Panc1 (cell line): Measurements from ENCODE around the gene SEC24A. TPM values are rescaled to one million over a fixed set of nuclear protein-coding genes. Genes with fewer than 3 reads are reported as not detected.

ENCODE experiments used
- ATAC-seq: fragments of 200-7000 bp; cut with Tn5 transposase; 2 replicates; pipeline ENCODE4 v1.9.1; 2020; ENCODE audit warnings: mild to moderate bottlenecking, moderate library complexity
- BruUV-seq: library from RNA; stranded (reverse); fragments of 400-500 nt; replicated peaks from 2 replicates; lab custom pipeline; 2021; lab: Mats Ljungman, UMichigan
- CTCF ChIA-PET: fragments of 300-600 bp; sonication (Branson Sonifier 250); formaldehyde crosslinking; loops from one replicate; lab custom pipeline; 2022; ENCODE audit warnings: antibody characterized with exemption; lab: Charles Lee
- POLR2A ChIA-PET: fragments of 300-600 bp; sonication (Branson Sonifier 250); formaldehyde crosslinking; loops from one replicate; lab custom pipeline; 2022; ENCODE audit warnings: antibody characterized with exemption; lab: Charles Lee
- DNase-seq: peaks from one replicate; pipeline ENCODE4 v3.0.0-alpha.2; 2010; ENCODE audit warnings: low read depth, low spot score
- H3K27ac ChIP-seq: 2 replicates; pipeline ENCODE4 v1.5.1; 2011; ENCODE audit warnings: mild to moderate bottlenecking, low read length, inconsistent platforms
- H3K27me3 ChIP-seq: fragments of 200-500 bp; sonication (Bioruptor generic); 2 replicates; pipeline ENCODE4 v1.6.0; 2014; ENCODE audit warnings: low read length, inconsistent platforms; ENCODE audit not compliant: control insufficient read depth, insufficient read depth
- H3K36me3 ChIP-seq: fragments of 200-500 bp; sonication (Bioruptor generic); 2 replicates; pipeline ENCODE4 v1.5.1; 2014; ENCODE audit warnings: inconsistent platforms, mild to moderate bottlenecking, low read length, moderate library complexity; ENCODE audit not compliant: control insufficient read depth, insufficient read depth
- H3K4me1 ChIP-seq: 2 replicates; pipeline ENCODE4 v1.5.1; 2011; ENCODE audit warnings: inconsistent platforms, mild to moderate bottlenecking, low read length, moderate library complexity; ENCODE audit not compliant: control insufficient read depth, insufficient read depth
- H3K4me3 ChIP-seq, 2 experiments: 2 replicates each; pipeline ENCODE4 v1.5.1; 2011 to 2012; ENCODE audit warnings: low read depth in 2 of 2, low read length in 2 of 2, mild to moderate bottlenecking in 2 of 2, inconsistent platforms in 1 of 2, moderate library complexity in 1 of 2
- H3K9me3 ChIP-seq: fragments of 200-500 bp; sonication (Bioruptor generic); 2 replicates; pipeline ENCODE4 v1.5.1; 2014; ENCODE audit warnings: low read depth, mild to moderate bottlenecking, inconsistent platforms, low read length, moderate library complexity; ENCODE audit not compliant: control insufficient read depth, insufficient read depth
- POLR2AphosphoS5 ChIP-seq: IDR thresholded peaks from 2 replicates; pipeline ENCODE4 v1.6.1; 2012; ENCODE audit warnings: mild to moderate bottlenecking, low read depth, low read length, moderate library complexity
- SIN3A ChIP-seq: IDR thresholded peaks from 2 replicates; pipeline ENCODE4 v1.6.1; 2012; ENCODE audit warnings: low read depth, mild to moderate bottlenecking, low read length, moderate library complexity, borderline replicate concordance; ENCODE audit not compliant: insufficient read depth
- TCF7L2 ChIP-seq: IDR thresholded peaks from 2 replicates; pipeline ENCODE4 v1.6.1; 2011; ENCODE audit warnings: mild to moderate bottlenecking, low read depth, low read length, inconsistent platforms
- in situ Hi-C: cut with HindIII; loops from 2 replicates; pipeline ENCODE4 v1.10.0; 2016; ENCODE audit warnings: low sequenced_read_pairs, low pct_unique_long_range_greater_than_20kb
- intact Hi-C: fragments of 100-400 bp; cut with micrococcal nuclease; formaldehyde crosslinking; loops from one replicate; pipeline ENCODE4 v1.10.0; 2022; ENCODE audit not compliant: unreplicated experiment
- total RNA-seq: library from RNA; stranded (reverse); gene quantifications from one replicate; pipeline ENCODE4 v1.2.1, GENCODE V29; 2021; ENCODE audit not compliant: unreplicated experiment
- TF ChIP-seq, protein P1 (sequence below), 2 experiments: IDR thresholded peaks; 2 replicates each; pipeline ENCODE4 v1.6.1; 2011 to 2012; ENCODE audit warnings: low read depth in 2 of 2, control low read depth in 1 of 2, low read length in 1 of 2, mild to moderate bottlenecking in 1 of 2, moderate library complexity in 1 of 2; ENCODE audit not compliant: insufficient read depth in 1 of 2
- TF ChIP-seq, protein P2 (sequence below): fragments of 450-650 bp; IDR thresholded peaks from 2 replicates; pipeline ENCODE4 v1.5.1; 2017; ENCODE audit warnings: mild to moderate bottlenecking

Gene SEC24A
- total RNA-seq, 1 experiment from 2014 or later: 22.7 TPM

DNA sequence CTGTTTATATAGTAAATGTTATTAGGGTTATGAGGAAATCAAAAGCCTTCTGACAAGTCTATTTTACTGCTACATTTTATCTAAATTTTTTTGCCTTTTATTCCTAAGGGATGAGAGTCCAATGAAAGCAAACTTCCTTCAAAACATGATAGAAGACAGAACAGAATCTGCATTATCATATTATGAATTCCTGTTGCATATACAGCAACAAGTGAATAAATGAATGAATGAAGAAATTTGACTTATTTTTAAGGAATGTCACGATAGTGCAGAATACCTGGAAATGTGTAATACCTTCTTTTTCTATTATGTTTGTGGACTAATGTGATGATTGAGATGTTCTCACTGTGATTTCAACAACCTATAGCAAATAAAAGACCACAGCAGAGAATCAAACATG is 76.3 kb downstream of the SEC24A start:
- intact Hi-C loops (no loop called here), in situ Hi-C loops (no loop called here)
- Histone ChIP-seq H3K4me1 (no peaks in the 10 kb centered on the region), H3K9me3 (no peaks in the 10 kb centered on the region), H3K27ac (no peak overlapping the region), H3K4me3 (no peak overlapping the region), H3K36me3 (peaks cover 13% of the 10 kb centered on the region; the same call in 1 of the 2 replicates), H3K27me3 (no peaks in the 10 kb centered on the region)
- no TSS peak for BruUV-seq
- TF ChIP-seq SIN3A: no peak
- TF ChIP-seq POLR2AphosphoS5: no peak
- TF ChIP-seq, protein P1, sequence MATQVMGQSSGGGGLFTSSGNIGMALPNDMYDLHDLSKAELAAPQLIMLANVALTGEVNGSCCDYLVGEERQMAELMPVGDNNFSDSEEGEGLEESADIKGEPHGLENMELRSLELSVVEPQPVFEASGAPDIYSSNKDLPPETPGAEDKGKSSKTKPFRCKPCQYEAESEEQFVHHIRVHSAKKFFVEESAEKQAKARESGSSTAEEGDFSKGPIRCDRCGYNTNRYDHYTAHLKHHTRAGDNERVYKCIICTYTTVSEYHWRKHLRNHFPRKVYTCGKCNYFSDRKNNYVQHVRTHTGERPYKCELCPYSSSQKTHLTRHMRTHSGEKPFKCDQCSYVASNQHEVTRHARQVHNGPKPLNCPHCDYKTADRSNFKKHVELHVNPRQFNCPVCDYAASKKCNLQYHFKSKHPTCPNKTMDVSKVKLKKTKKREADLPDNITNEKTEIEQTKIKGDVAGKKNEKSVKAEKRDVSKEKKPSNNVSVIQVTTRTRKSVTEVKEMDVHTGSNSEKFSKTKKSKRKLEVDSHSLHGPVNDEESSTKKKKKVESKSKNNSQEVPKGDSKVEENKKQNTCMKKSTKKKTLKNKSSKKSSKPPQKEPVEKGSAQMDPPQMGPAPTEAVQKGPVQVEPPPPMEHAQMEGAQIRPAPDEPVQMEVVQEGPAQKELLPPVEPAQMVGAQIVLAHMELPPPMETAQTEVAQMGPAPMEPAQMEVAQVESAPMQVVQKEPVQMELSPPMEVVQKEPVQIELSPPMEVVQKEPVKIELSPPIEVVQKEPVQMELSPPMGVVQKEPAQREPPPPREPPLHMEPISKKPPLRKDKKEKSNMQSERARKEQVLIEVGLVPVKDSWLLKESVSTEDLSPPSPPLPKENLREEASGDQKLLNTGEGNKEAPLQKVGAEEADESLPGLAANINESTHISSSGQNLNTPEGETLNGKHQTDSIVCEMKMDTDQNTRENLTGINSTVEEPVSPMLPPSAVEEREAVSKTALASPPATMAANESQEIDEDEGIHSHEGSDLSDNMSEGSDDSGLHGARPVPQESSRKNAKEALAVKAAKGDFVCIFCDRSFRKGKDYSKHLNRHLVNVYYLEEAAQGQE (IDR thresholded peaks at IDR 0.05; ENCODE audit: insufficient read depth in 1 of 2, low read depth in 2 of 2, low read length in 1 of 2): no peak
- TF ChIP-seq, protein P2, sequence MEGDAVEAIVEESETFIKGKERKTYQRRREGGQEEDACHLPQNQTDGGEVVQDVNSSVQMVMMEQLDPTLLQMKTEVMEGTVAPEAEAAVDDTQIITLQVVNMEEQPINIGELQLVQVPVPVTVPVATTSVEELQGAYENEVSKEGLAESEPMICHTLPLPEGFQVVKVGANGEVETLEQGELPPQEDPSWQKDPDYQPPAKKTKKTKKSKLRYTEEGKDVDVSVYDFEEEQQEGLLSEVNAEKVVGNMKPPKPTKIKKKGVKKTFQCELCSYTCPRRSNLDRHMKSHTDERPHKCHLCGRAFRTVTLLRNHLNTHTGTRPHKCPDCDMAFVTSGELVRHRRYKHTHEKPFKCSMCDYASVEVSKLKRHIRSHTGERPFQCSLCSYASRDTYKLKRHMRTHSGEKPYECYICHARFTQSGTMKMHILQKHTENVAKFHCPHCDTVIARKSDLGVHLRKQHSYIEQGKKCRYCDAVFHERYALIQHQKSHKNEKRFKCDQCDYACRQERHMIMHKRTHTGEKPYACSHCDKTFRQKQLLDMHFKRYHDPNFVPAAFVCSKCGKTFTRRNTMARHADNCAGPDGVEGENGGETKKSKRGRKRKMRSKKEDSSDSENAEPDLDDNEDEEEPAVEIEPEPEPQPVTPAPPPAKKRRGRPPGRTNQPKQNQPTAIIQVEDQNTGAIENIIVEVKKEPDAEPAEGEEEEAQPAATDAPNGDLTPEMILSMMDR: no peak
- no peak for TF ChIP-seq TCF7L2
- no peak for ATAC-seq
- CTCF ChIA-PET: no interaction called here
- POLR2A ChIA-PET: no interaction called here
- DNase-seq: no peak

DNA sequence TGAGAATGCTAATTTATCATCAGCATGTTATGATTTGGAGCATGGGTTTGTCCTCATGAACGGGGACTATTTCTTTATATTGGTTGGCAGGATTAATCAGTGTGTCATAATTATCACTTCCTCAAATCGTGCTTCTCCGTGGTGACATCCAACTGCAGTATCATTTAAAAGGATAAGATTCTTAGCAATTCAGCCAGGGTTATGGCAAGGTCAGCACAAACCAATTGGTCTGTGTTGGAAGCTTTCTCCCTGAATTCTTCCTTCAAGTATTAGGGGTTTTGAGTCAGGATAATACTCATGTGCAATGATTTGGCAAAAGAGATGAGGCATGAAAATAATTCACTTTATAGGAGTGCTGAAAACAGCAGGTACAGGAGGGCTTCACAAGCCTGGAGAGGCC is 84.2 kb downstream of the SEC24A start:
- no peak overlapping the region for H3K4me3 ChIP-seq
- in situ Hi-C loops: no loop called here
- CTCF ChIA-PET: no interaction called here
- no peaks in the 10 kb centered on the region for H3K27me3 ChIP-seq
- H3K4me1 ChIP-seq: no peaks in the 10 kb centered on the region
- POLR2A ChIA-PET: no interaction called here
- no TSS peak for BruUV-seq
- TF ChIP-seq POLR2AphosphoS5 (no peak), TCF7L2 (no peak), SIN3A (no peak)
- TF ChIP-seq, protein P1 (IDR thresholded peaks at IDR 0.05; ENCODE audit: insufficient read depth in 1 of 2, low read depth in 2 of 2, low read length in 1 of 2): no peak
- TF ChIP-seq, protein P2: no peak
- intact Hi-C loops: no loop called here
- H3K27ac ChIP-seq: no peak overlapping the region
- H3K36me3 ChIP-seq: no peaks in the 10 kb centered on the region
- H3K9me3 ChIP-seq: no peaks in the 10 kb centered on the region
- ATAC-seq (no peak), DNase-seq (no peak)
